H9 (cell line): ENCODE results near the gene ZNF584. TPM values are rescaled to one million over a fixed set of nuclear protein-coding genes. Genes with fewer than 3 reads are reported as not detected.

ENCODE experiments used
- DNase-seq: peaks from one replicate; pipeline ENCODE4 v3.0.0-alpha.2; 2017
- H2AFZ ChIP-seq: one replicate; pipeline ENCODE4 v1.6.1; 2013; ENCODE audit warnings: mild to moderate bottlenecking, low read length, control low read depth, moderate library complexity
- H2AK5ac ChIP-seq: 2 replicates; pipeline ENCODE4 v1.6.1; 2013; ENCODE audit warnings: low read length, control low read depth, mixed read lengths; ENCODE audit not compliant: insufficient read length
- H2BK120ac ChIP-seq: one replicate; pipeline ENCODE4 v1.6.1; 2013; ENCODE audit warnings: low read depth, mild to moderate bottlenecking, low read length, control low read depth, inconsistent platforms; ENCODE audit not compliant: poor library complexity, severe bottlenecking
- H2BK12ac ChIP-seq: 2 replicates; pipeline ENCODE4 v1.6.1; 2013; ENCODE audit warnings: low read length, control low read depth, mixed read lengths, low read depth; ENCODE audit not compliant: insufficient read length
- H2BK15ac ChIP-seq: 2 replicates; pipeline ENCODE4 v1.6.1; 2013; ENCODE audit warnings: low read depth, low read length, control low read depth
- H2BK20ac ChIP-seq: one replicate; pipeline ENCODE4 v1.6.1; 2013; ENCODE audit warnings: low read depth, mild to moderate bottlenecking, low read length, control low read depth, inconsistent platforms; ENCODE audit not compliant: poor library complexity, severe bottlenecking
- H2BK5ac ChIP-seq: 2 replicates; pipeline ENCODE4 v1.6.1; 2013; ENCODE audit warnings: low read length, control low read depth, mixed read lengths; ENCODE audit not compliant: insufficient read length
- H3K14ac ChIP-seq: 2 replicates; pipeline ENCODE4 v1.6.1; 2013; ENCODE audit warnings: low read length, control low read depth; ENCODE audit not compliant: insufficient read depth
- H3K18ac ChIP-seq: 2 replicates; pipeline ENCODE4 v1.6.1; 2013; ENCODE audit warnings: low read depth, mild to moderate bottlenecking, mixed read lengths, low read length, control low read depth; ENCODE audit not compliant: insufficient read length
- H3K23ac ChIP-seq: 2 replicates; pipeline ENCODE4 v1.6.1; 2013; ENCODE audit warnings: low read length, control low read depth, mixed read lengths, low read depth; ENCODE audit not compliant: insufficient read length
- H3K23me2 ChIP-seq: 2 replicates; pipeline ENCODE4 v1.6.1; 2013; ENCODE audit warnings: low read depth, mild to moderate bottlenecking, mixed read lengths, low read length, control low read depth; ENCODE audit not compliant: insufficient read length, poor library complexity, severe bottlenecking
- H3K27ac ChIP-seq: 2 replicates; pipeline ENCODE4 v1.5.1; 2013; ENCODE audit warnings: low read length, control low read depth, mixed read lengths, low read depth; ENCODE audit not compliant: insufficient read length
- H3K27me3 ChIP-seq: 2 replicates; pipeline ENCODE4 v1.6.1; 2013; ENCODE audit warnings: low read length, control low read depth, inconsistent platforms; ENCODE audit not compliant: insufficient read depth
- H3K4ac ChIP-seq: 2 replicates; pipeline ENCODE4 v1.6.1; 2013; ENCODE audit warnings: low read depth, mild to moderate bottlenecking, control low read depth, inconsistent platforms, low read length, moderate library complexity
- H3K4me1 ChIP-seq: 2 replicates; pipeline ENCODE4 v1.6.1; 2013; ENCODE audit warnings: low read length, control low read depth, inconsistent platforms; ENCODE audit not compliant: insufficient read depth
- H3K4me2 ChIP-seq: 2 replicates; pipeline ENCODE4 v1.6.1; 2013; ENCODE audit warnings: low read length, control low read depth, mixed read lengths; ENCODE audit not compliant: insufficient read length, insufficient read depth
- H3K56ac ChIP-seq: 2 replicates; pipeline ENCODE4 v1.6.1; 2013; ENCODE audit warnings: low read depth, mild to moderate bottlenecking, mixed read lengths, low read length, control low read depth; ENCODE audit not compliant: insufficient read length
- H3K79me1 ChIP-seq: 2 replicates; pipeline ENCODE4 v1.6.1; 2013; ENCODE audit warnings: low read depth, mild to moderate bottlenecking, moderate library complexity, low read length, control low read depth, inconsistent platforms; ENCODE audit not compliant: insufficient read depth, poor library complexity, severe bottlenecking
- H3K79me2 ChIP-seq: 2 replicates; pipeline ENCODE4 v1.6.1; 2013; ENCODE audit warnings: low read length, control low read depth, inconsistent platforms; ENCODE audit not compliant: insufficient read depth
- H3K9ac ChIP-seq: 2 replicates; pipeline ENCODE4 v1.6.1; 2013; ENCODE audit warnings: low read length, control low read depth, mixed read lengths; ENCODE audit not compliant: insufficient read length; ENCODE audit errors: extremely low read depth
- H3K9me3 ChIP-seq: one replicate; pipeline ENCODE4 v1.6.1; 2013; ENCODE audit warnings: low read depth, low read length, inconsistent platforms; ENCODE audit not compliant: control insufficient read depth
- H3T11ph ChIP-seq: one replicate; pipeline ENCODE4 v1.6.1; 2013; ENCODE audit warnings: mild to moderate bottlenecking, low read length, control low read depth, inconsistent platforms
- H4K20me1 ChIP-seq: one replicate; pipeline ENCODE4 v1.6.1; 2013; ENCODE audit not compliant: control insufficient read depth, insufficient read length, insufficient read depth
- H4K5ac ChIP-seq: 2 replicates; pipeline ENCODE4 v1.6.1; 2013; ENCODE audit warnings: low read depth, mild to moderate bottlenecking, mixed read lengths, low read length, control low read depth; ENCODE audit not compliant: insufficient read length
- H4K8ac ChIP-seq: replicated peaks from 2 replicates; pipeline ENCODE4 v1.6.1; 2013; ENCODE audit warnings: low read length, control low read depth, mixed read lengths, low read depth; ENCODE audit not compliant: insufficient read length
- H4K91ac ChIP-seq: 2 replicates; pipeline ENCODE4 v1.6.1; 2013; ENCODE audit warnings: low read depth, mild to moderate bottlenecking, moderate library complexity, mixed read lengths, low read length, control low read depth; ENCODE audit not compliant: insufficient read length
- H3K27ac Mint-ChIP-seq, 3 experiments: 2 replicates in 2 of 3; 3 replicates in 1 of 3; pipeline ENCODE4 v1.8.0; 2020 to 2021; ENCODE audit warnings: mixed read lengths in 3 of 3, mild to moderate bottlenecking in 1 of 3, moderate library complexity in 1 of 3
- H3K27me3 Mint-ChIP-seq: 2 replicates; pipeline ENCODE4 v1.8.0; 2021; ENCODE audit warnings: low read depth, mild to moderate bottlenecking, moderate library complexity, mixed read lengths
- H3K36me3 Mint-ChIP-seq, 3 experiments: 2 replicates in 2 of 3; 3 replicates in 1 of 3; pipeline ENCODE4 v1.8.0; 2020 to 2021; ENCODE audit warnings: low read depth in 3 of 3, mixed read lengths in 3 of 3; ENCODE audit not compliant: insufficient read depth in 1 of 3
- H3K4me1 Mint-ChIP-seq, 2 experiments: 2 replicates each; pipeline ENCODE4 v1.8.0; 2020; ENCODE audit warnings: mixed read lengths in 2 of 2
- H3K4me3 Mint-ChIP-seq, 2 experiments: 2 replicates in 1 of 2; 3 replicates in 1 of 2; pipeline ENCODE4 v1.8.0; 2020 to 2021; ENCODE audit warnings: mild to moderate bottlenecking in 2 of 2, mixed read lengths in 2 of 2, moderate library complexity in 1 of 2
- H3K9me3 Mint-ChIP-seq, 2 experiments: 2 replicates in 1 of 2; 3 replicates in 1 of 2; pipeline ENCODE4 v1.8.0; 2020; ENCODE audit warnings: mild to moderate bottlenecking in 2 of 2, mixed read lengths in 2 of 2, moderate library complexity in 1 of 2
- WGBS: extraction: QIAGEN DNeasy Blood & Tissue Kit; methylation state at CpG from one replicate; pipeline ENCODE4 v1.1.7; 2013; ENCODE audit warnings: missing lambda C conversion rate, low lambda C conversion rate, mixed read lengths; ENCODE audit not compliant: insufficient read length; ENCODE audit errors: extremely low coverage; 5-methylcytosine and 5-hydroxymethylcytosine counted together
- total RNA-seq: library from RNA; stranded (reverse); gene quantifications from 2 replicates; pipeline ENCODE4 v1.2.1, GENCODE V29; 2021
- TF ChIP-seq, protein P1 (sequence below): fragments of 200-600 bp; sonication (generic); conservative IDR thresholded peaks from 3 replicates; pipeline ENCODE4 v1.8.0; 2021; ENCODE audit warnings: antibody characterized with exemption, mild to moderate bottlenecking

Gene ZNF584
- total RNA-seq, 1 experiment from 2014 or later, result 7.4 TPM

DNA sequence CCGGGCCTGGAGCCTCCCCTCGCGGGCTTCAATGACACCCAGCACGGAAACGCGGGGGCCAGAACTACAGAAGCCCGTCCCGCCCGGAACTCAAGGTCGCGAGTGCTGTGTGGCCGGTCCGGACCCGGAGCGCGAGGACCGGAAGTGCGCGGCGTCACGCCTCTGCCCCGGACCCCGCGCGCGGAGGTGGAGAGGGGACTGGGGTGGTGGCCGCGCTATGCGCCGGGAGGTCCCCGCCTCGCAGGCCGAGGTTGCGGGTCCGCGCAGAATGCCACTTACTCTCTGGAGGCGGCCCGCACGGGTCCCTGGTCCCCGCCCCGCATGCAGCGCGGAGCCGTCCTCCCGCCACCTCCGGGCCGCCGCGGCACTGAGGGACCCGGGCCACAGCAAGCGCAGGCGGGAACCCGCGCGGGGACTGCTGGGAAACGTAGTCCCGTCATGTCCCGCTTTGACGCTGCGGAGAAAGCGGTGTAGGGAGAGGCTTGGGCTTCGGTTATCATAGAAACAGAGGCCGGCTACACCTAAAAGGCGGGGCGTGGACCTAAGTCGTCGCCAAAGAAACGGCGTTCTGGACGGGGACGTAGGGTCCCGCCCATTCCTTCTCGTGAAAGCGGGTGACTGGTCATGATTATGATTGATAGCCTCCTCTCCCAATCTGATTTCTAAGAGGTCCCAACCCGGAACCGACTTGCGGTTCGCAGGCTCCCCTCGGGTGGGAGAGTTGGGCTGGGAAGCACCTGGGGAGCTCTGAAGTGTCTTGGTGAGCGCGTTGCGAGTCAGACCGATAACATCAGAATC lies 27.6 kb upstream of the ZNF584 start, which contains the start of gene ZNF837:
Gene ZNF837 (minus strand): TSS at position 369 of the 798 bp plus-strand sequence. CDS start 11,698 bp downstream, outside the sequence.
- peak within 1 kb of the TSS; percentile 16; the same call in 1 of the 2 replicates for H3K14ac ChIP-seq
- H3K9me3 ChIP-seq, result no peaks in the 10 kb centered on the region
- H3K4me2 ChIP-seq, result peak within 1 kb of the TSS; percentile 98
- H3K9me3 Mint-ChIP-seq, result no peaks in the 10 kb centered on the region
- peaks cover 3% of the 10 kb centered on the region; the same call in 1 of the 2 replicates for H3K4me1 ChIP-seq
- H3K79me1 ChIP-seq, result no peaks in the 10 kb centered on the region
- H2AFZ ChIP-seq, result no peak within 1 kb of the TSS
- TF ChIP-seq, protein P1, sequence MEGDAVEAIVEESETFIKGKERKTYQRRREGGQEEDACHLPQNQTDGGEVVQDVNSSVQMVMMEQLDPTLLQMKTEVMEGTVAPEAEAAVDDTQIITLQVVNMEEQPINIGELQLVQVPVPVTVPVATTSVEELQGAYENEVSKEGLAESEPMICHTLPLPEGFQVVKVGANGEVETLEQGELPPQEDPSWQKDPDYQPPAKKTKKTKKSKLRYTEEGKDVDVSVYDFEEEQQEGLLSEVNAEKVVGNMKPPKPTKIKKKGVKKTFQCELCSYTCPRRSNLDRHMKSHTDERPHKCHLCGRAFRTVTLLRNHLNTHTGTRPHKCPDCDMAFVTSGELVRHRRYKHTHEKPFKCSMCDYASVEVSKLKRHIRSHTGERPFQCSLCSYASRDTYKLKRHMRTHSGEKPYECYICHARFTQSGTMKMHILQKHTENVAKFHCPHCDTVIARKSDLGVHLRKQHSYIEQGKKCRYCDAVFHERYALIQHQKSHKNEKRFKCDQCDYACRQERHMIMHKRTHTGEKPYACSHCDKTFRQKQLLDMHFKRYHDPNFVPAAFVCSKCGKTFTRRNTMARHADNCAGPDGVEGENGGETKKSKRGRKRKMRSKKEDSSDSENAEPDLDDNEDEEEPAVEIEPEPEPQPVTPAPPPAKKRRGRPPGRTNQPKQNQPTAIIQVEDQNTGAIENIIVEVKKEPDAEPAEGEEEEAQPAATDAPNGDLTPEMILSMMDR, result no peak
- no peak within 1 kb of the TSS for H4K8ac ChIP-seq
- no peaks in the 10 kb centered on the region for H4K20me1 ChIP-seq
- no peak within 1 kb of the TSS for H2BK12ac ChIP-seq
- peak; percentile 100 for DNase-seq
- no peak within 1 kb of the TSS for H2BK20ac ChIP-seq
- peak within 1 kb of the TSS; percentile 82 to 86 for H3K4me3 Mint-ChIP-seq
- no peaks in the 10 kb centered on the region for H3K27me3 Mint-ChIP-seq
- H3K23me2 ChIP-seq, result peaks cover 10% of the 10 kb centered on the region
- H4K91ac ChIP-seq, result no peak within 1 kb of the TSS
- peak within 1 kb of the TSS; percentile 7 for H3K18ac ChIP-seq
- H3K27ac ChIP-seq, result no peak within 1 kb of the TSS
- WGBS, result no CpG with 5 or more reads among the region's 83 CpGs
- no peak within 1 kb of the TSS for H4K5ac ChIP-seq
- H3K9ac ChIP-seq, result peak within 1 kb of the TSS; percentile 53
- H3K4ac ChIP-seq, result no peak within 1 kb of the TSS
- H3K27ac Mint-ChIP-seq, result peak within 1 kb of the TSS in 2 of 3 experiments; percentile 69 to 87; a peak in 5 of 7 replicates
- peaks cover 13 to 17% of the 10 kb centered on the region in 2 experiments for H3K4me1 Mint-ChIP-seq
- no peak within 1 kb of the TSS for H3T11ph ChIP-seq
- H2AK5ac ChIP-seq, result no peak within 1 kb of the TSS
- no peaks in the 10 kb centered on the region for H3K79me2 ChIP-seq
- no peak within 1 kb of the TSS for H2BK15ac ChIP-seq
- no peaks in the 10 kb centered on the region for H3K36me3 Mint-ChIP-seq
- no peak within 1 kb of the TSS for H2BK120ac ChIP-seq
- H3K56ac ChIP-seq, result no peak within 1 kb of the TSS
- H2BK5ac ChIP-seq, result no peak within 1 kb of the TSS
- H3K23ac ChIP-seq, result no peak within 1 kb of the TSS
- no peaks in the 10 kb centered on the region for H3K27me3 ChIP-seq
